ENCODE results near the gene FILIP1L. TPM values are rescaled to one million over a fixed set of nuclear protein-coding genes. Genes with fewer than 3 reads are reported as not detected.

FILIP1L gene
- total RNA-seq, 1 experiment from 2014 or later = 0.17 TPM

DNA sequence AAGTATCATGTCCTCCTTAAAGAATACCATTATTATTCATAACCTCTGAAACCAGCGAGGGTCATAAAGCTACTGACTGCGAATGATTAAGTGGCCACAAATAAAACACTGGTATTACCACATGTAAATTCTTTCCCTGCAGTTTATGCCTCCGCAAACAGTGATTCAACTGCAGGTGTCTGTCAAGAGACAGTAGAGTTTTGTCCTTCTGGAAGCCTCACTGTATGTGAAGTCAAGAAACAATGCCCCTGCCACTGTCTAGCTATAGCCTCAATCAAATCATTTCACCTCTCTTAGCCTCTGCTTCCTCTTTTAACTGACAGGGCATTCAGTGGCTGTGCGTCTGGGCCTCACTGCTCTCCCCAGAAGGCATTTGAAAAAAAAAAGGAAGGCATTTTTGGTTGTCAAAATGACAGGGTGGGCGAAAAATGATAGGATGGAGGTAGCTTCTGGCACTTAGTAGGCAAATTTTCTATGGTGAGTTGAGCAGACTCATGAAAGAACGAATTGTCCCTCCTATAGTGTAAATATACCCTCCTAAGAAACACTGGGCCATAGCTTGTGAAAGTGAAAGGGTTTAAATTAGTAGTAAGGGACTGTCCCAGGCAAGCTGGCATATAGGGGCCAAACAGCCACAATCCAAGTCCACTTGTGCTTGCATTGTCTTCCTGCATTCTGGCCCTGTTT, 66.7 kb downstream of the FILIP1L start:
- H3K9ac ChIP-seq (ENCODE audit: low read length) = no peak overlapping the region
- ChIA-PET POLR2A (no interaction called here), RAD21 (ENCODE audit: low non-redundant PET in 1 of 2, low total read pairs in 2 of 2, uncharacterized antibody in 2 of 2, unreplicated experiment in 2 of 2) (no interaction called here), CTCF (interaction anchor here (1.3 to 1.4 kb wide), 2 partner anchors 21 to 205 kb away, joined by 4 to 5 read pairs; no protein-coding TSS in a partner anchor)
- no peak overlapping the region for H3K27ac ChIP-seq (ENCODE audit: low read depth, low read length)
- no peak overlapping the region for H3K4me3 ChIP-seq (replicated peaks in 1 of 2; ENCODE audit: low read depth in 1 of 2, low read length in 2 of 2)
- peak; percentile 32 for DNase-seq (ENCODE audit: low read depth, low spot score)
- H3K4me1 ChIP-seq (ENCODE audit: control insufficient read depth in 1 of 2, insufficient read depth in 2 of 2, low read length in 2 of 2) = peaks cover 5 to 16% of the 10 kb centered on the region in 2 experiments; a peak in 2 of 4 replicates
- H3K36me3 ChIP-seq (ENCODE audit: control insufficient read depth in 1 of 2, insufficient read depth in 2 of 2, low read length in 2 of 2) = no peaks in the 10 kb centered on the region
- intact Hi-C loops (cut with micrococcal nuclease) = no loop called here
- H3K9me2 ChIP-seq (ENCODE audit: insufficient read depth) = no peaks in the 10 kb centered on the region
- no TSS peak for BruUV-seq (replicated peaks)
- TF ChIP-seq EZH2 (IDR thresholded peaks at IDR 0.05) (no peak), ZNF274 (IDR thresholded peaks at IDR 0.05; ENCODE audit: low read depth, low read length) (no peak), CBX3 (IDR thresholded peaks at IDR 0.05; ENCODE audit: low read depth) (no peak), JUND (IDR thresholded peaks at IDR 0.05) (peak; percentile 32; the same call in 1 of the 2 replicates), ZFX (IDR thresholded peaks at IDR 0.05) (no peak), SP1 (IDR thresholded peaks at IDR 0.05; ENCODE audit: low read depth) (peak; percentile 46; the same call in 1 of the 2 replicates), SIN3A (IDR thresholded peaks at IDR 0.05; ENCODE audit: low read depth) (peak; percentile 23; the same call in 1 of the 2 replicates), FOSL1 (IDR thresholded peaks at IDR 0.05; ENCODE audit: low read depth) (peak; percentile 33; the same call in 1 of the 2 replicates)
- TF ChIP-seq, protein P1, sequence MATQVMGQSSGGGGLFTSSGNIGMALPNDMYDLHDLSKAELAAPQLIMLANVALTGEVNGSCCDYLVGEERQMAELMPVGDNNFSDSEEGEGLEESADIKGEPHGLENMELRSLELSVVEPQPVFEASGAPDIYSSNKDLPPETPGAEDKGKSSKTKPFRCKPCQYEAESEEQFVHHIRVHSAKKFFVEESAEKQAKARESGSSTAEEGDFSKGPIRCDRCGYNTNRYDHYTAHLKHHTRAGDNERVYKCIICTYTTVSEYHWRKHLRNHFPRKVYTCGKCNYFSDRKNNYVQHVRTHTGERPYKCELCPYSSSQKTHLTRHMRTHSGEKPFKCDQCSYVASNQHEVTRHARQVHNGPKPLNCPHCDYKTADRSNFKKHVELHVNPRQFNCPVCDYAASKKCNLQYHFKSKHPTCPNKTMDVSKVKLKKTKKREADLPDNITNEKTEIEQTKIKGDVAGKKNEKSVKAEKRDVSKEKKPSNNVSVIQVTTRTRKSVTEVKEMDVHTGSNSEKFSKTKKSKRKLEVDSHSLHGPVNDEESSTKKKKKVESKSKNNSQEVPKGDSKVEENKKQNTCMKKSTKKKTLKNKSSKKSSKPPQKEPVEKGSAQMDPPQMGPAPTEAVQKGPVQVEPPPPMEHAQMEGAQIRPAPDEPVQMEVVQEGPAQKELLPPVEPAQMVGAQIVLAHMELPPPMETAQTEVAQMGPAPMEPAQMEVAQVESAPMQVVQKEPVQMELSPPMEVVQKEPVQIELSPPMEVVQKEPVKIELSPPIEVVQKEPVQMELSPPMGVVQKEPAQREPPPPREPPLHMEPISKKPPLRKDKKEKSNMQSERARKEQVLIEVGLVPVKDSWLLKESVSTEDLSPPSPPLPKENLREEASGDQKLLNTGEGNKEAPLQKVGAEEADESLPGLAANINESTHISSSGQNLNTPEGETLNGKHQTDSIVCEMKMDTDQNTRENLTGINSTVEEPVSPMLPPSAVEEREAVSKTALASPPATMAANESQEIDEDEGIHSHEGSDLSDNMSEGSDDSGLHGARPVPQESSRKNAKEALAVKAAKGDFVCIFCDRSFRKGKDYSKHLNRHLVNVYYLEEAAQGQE (IDR thresholded peaks at IDR 0.05; ENCODE audit: low read depth) = no peak
- TF ChIP-seq, protein P2, sequence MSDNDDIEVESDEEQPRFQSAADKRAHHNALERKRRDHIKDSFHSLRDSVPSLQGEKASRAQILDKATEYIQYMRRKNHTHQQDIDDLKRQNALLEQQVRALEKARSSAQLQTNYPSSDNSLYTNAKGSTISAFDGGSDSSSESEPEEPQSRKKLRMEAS (IDR thresholded peaks at IDR 0.05) = peak; percentile 20; the same call in 1 of the 2 replicates
- H3K9me3 ChIP-seq (ENCODE audit: control insufficient read depth in 1 of 2, insufficient read depth in 1 of 2, low read depth in 1 of 2, low read length in 2 of 2) = no peaks in the 10 kb centered on the region
- no peaks in the 10 kb centered on the region for H3K27me3 ChIP-seq (ENCODE audit: insufficient read depth, low read length)
- H2AFZ ChIP-seq (ENCODE audit: low read depth, low read length, poor library complexity, severe bottlenecking) = no peak overlapping the region
- peak; percentile 90 for ATAC-seq
- no peaks in the 10 kb centered on the region for H3K79me2 ChIP-seq (ENCODE audit: insufficient read depth, low read length)
- H4K20me1 ChIP-seq (ENCODE audit: insufficient read depth) = no peaks in the 10 kb centered on the region; the same call in 1 of the 2 replicates
- peak overlapping the region; percentile 4; the same call in 1 of the 2 replicates for H3K4me2 ChIP-seq (ENCODE audit: low read length)

Data from HCT116 (cell line).